ENCODE results near the gene IGFLR1.

GRCh38 chr19:35782589-35782988 is 40.3 kb upstream of the IGFLR1 start:
- no peak for TF ChIP-seq CTCF (conservative IDR thresholded peaks at IDR 0.05)
- TF ChIP-seq ZFX (IDR thresholded peaks at IDR 0.05) = no peak

Measured in C4-2B (cell line).